Esophagus (tissue), 2 donors: ENCODE measurements around the gene GAL3ST2. TPM values are rescaled to one million over a fixed set of nuclear protein-coding genes. Genes with fewer than 3 reads are reported as not detected.

ENCODE experiments used
- H3K27ac ChIP-seq, 2 donors: one replicate each; pipeline ENCODE4 v1.5.1; 2013; ENCODE audit warnings: low read depth in 2 of 2, mild to moderate bottlenecking in 2 of 2, inconsistent platforms in 1 of 2, low read length in 1 of 2, moderate library complexity in 1 of 2
- H3K27me3 ChIP-seq, 2 donors: one replicate each; pipeline ENCODE4 v1.6.1; 2013; ENCODE audit warnings: low read length in 2 of 2, control low read depth in 1 of 2, mild to moderate bottlenecking in 1 of 2; ENCODE audit not compliant: insufficient read depth in 2 of 2, control insufficient read depth in 1 of 2
- H3K36me3 ChIP-seq, 2 donors: one replicate each; pipeline ENCODE4 v1.6.1; 2013; ENCODE audit warnings: low read length in 1 of 2; ENCODE audit not compliant: control insufficient read depth in 2 of 2, insufficient read depth in 2 of 2
- H3K4me1 ChIP-seq, 2 donors: one replicate each; pipeline ENCODE4 v1.6.1; 2013; ENCODE audit warnings: low read length in 1 of 2; ENCODE audit not compliant: control insufficient read depth in 2 of 2, insufficient read depth in 2 of 2
- H3K4me3 ChIP-seq, 2 donors: one replicate each; pipeline ENCODE4 v1.5.1; 2013; ENCODE audit warnings: low read length in 2 of 2, mild to moderate bottlenecking in 2 of 2, low read depth in 1 of 2, moderate library complexity in 1 of 2
- H3K9me3 ChIP-seq, 2 donors: one replicate each; pipeline ENCODE4 v1.6.1; 2013; ENCODE audit warnings: mild to moderate bottlenecking in 2 of 2, low read depth in 1 of 2, low read length in 1 of 2, moderate library complexity in 1 of 2; ENCODE audit not compliant: control insufficient read depth in 2 of 2, insufficient read depth in 1 of 2
- WGBS, 2 donors: extraction: QIAGEN DNeasy Blood & Tissue Kit; methylation state at CpG; one replicate each; pipeline ENCODE4 v1.1.7; 2013; 5-methylcytosine and 5-hydroxymethylcytosine counted together
- polyA plus RNA-seq, 2 donors: library from polyadenylated mRNA; stranded (reverse); fragments of 200-250 nt; gene quantifications; one replicate each; pipeline ENCODE4 v1.2.3, GENCODE V29; 2013
- donor health status: healthy with polysubstance abuse.
- donor health status: Bipolar disorder and iron deficiency.

Gene GAL3ST2
- polyA plus RNA-seq, 2 donors, result 0.02 to 0.10 TPM

DNA sequence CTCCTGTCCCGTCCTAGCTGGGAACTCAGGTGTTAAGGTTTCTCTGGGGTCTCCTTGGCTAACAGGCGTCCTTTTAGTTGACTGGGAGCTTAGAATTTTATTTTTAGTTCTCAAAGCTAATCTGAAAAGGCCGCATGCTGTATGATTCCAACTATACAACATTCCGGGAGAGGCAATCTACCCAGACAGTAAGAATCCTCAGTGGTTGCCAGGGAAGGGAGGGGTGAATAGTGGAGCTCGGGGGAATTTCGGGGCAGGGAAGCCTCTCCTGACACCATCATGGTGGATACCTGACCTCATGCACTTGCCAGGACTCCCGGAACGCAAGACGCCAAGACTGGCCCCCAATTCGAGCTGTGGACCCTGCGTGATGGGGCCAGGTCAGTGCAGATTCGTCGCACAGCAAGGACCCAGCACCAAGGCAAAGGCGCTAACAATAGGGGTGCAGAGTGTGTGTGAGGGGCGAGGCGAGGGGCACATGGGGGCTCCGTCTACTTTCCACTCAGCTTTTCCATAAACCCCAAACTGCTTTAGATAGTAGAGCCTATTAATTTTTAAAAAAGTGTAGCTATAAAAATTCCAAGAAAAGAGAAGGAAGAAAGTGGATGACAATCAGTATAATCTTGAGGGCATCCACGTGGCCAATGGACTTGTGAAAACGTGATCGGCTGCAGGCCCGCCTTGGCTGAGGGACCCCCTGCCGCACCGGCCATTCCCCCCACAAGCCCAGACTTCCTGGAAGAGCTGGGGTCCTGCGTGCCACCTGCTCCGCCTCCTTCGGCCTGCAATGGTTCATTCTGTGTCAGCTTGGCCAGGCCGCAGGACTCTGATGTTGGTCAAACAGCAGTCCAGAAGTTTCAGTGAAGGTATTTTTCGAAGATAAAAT lies 64.8 kb downstream of the GAL3ST2 start:
- peaks cover 0 to 6% of the 10 kb centered on the region in 2 donors for H3K4me1 ChIP-seq
- H3K27ac ChIP-seq, result no peak overlapping the region
- H3K27me3 ChIP-seq, result no peaks in the 10 kb centered on the region
- no peaks in the 10 kb centered on the region for H3K36me3 ChIP-seq
- no peak overlapping the region for H3K4me3 ChIP-seq
- 74% methylated on average over 28 of the region's 28 CpGs for WGBS, 2 donors
- H3K9me3 ChIP-seq, result no peaks in the 10 kb centered on the region

DNA sequence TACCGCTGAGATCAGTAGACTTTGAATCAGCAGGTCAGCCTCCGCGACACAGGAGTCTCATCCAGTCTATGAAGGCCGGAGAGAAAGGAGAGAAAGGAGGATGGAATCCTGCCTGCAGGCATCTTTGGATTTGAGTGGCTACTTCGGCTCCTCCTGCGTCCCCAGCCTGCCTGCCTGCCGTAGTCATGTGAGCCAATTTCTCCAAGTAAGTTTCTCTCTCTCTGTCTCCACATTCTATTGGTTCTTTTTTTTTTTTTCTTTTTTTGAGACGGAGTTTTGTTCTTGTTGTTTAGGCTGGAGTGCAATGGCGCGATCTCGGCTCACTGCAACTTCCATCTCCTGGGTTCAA lies 65.4 kb downstream of the GAL3ST2 start:
- H3K4me3 ChIP-seq, result no peak overlapping the region
- peaks cover 0 to 6% of the 10 kb centered on the region in 2 donors for H3K4me1 ChIP-seq
- H3K27me3 ChIP-seq, result no peaks in the 10 kb centered on the region
- no peaks in the 10 kb centered on the region for H3K9me3 ChIP-seq
- no peak overlapping the region for H3K27ac ChIP-seq
- WGBS, 2 donors, result 72 to 81% methylated on average over 11 of the region's 11 CpGs
- no peaks in the 10 kb centered on the region for H3K36me3 ChIP-seq

DNA sequence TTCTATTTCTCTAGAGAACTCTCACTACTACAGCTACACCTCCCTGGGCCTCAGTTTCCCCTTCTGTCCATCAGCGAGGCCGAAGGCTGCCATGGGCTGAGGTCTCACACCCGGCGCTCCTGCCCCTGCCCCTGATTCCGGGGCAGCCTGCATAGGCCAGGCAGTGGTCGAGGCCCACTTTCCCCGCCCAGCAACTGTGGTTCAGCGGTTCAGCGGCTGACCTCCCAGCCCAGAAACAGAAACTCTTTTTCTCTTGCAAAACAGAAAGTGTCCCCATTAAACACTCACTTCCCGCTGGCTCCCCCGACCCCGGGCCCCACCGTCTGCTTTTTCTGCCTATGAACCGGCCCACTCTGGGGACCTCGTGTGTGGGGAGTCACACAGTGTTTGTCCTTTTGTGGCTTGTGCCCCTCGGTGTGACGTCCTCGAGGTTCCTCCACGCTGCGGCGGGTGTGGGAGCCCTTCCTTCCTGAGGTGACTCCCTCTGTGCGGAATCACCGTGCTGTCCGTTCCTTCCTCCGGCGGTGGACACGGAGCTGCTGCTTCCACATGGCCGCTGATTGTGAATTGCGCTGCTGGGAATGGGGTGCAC lies 66.1 kb downstream of the GAL3ST2 start:
- Histone ChIP-seq H3K27ac (peak overlapping the region in 1 of 2 donors; percentile 23), H3K9me3 (no peaks in the 10 kb centered on the region), H3K4me1 (peaks cover 0 to 6% of the 10 kb centered on the region in 2 donors), H3K4me3 (no peak overlapping the region), H3K27me3 (no peaks in the 10 kb centered on the region), H3K36me3 (no peaks in the 10 kb centered on the region)
- 49 to 53% methylated on average over 29 of the region's 29 CpGs for WGBS, 2 donors

DNA sequence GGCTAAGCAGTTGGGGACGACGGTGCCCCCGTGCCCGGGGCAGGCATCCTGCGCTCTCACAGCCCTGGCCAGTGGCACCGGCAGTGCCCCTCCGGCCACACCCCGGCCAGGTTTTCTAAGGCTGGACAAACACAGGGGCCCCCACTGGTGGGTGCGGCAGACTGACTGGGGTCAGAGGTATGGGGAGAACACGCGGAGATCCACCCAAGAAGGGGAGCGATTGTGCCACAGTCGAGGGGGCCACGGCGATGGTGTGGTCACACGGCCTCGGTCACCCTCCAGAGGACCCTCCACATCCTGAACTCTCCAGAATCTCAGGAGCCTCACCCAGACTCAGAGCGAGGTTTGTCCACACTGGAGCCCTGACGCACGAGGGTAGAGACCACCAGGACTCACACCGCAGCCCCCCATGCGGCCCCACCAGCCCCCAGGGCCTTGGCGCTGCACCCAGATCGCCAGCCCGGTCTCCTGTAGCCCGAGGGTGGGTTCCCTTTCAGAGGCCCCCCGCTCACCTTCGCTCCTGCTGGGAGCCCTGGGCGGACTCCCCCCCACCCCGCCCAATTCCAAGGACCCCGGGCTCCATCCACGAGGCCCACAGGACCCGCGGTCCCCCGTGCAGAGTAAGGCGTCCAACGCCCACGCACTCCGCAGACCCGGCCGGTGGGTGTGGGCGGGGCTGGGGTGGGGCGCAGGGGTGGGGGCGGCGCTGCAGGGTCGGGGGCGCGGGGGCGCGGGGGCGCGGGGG lies 66.9 kb downstream of the GAL3ST2 start:
- Histone ChIP-seq H3K9me3 (no peaks in the 10 kb centered on the region), H3K36me3 (no peaks in the 10 kb centered on the region), H3K4me3 (peak overlapping the region in 1 of 2 donors; percentile 28), H3K27me3 (no peaks in the 10 kb centered on the region), H3K27ac (peak overlapping the region in 1 of 2 donors; percentile 23), H3K4me1 (peaks cover 0 to 6% of the 10 kb centered on the region in 2 donors)
- 40 to 54% methylated on average over 32 to 52 of the region's 52 CpGs for WGBS, 2 donors

DNA sequence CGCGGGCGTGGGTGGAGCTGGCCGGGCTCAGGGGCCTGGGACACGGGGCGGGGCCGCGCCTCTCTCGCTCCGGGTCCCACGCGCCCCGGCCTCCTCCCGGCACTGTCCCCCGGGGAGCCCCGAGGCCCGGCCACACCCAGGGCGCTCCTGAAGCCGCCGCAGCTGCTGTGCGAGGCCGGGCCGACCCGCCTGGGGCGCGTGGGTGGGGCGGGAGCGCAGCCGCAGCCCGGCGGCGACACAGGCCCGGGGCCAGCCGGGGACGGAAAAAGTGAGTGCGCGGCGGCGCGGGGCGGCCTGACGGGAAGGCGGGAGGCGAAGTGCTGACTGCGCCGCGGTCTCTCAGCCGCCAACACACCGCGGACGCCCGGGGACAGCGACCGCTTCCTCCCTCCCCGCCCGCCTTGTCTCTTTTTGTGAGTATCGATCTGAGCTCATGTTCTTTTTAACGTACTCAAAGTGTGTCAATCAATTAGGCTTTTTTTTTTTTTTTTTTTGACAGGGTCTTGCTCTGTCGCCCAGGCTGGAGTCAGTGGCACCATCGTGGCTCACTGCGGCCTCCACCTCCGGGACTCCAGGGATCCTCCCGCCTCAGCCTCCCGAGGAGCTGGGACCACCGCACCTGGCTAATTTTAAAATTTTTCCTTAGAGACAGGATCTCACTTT lies 67.6 kb downstream of the GAL3ST2 start:
- 4 to 7% methylated on average over 39 to 65 of the region's 65 CpGs for WGBS, 2 donors
- Histone ChIP-seq H3K4me3 (peak overlapping the region; percentile 28 to 44), H3K36me3 (no peaks in the 10 kb centered on the region), H3K27me3 (no peaks in the 10 kb centered on the region), H3K4me1 (peaks cover 0 to 6% of the 10 kb centered on the region in 2 donors), H3K27ac (peak overlapping the region in 1 of 2 donors; percentile 36), H3K9me3 (no peaks in the 10 kb centered on the region)

DNA sequence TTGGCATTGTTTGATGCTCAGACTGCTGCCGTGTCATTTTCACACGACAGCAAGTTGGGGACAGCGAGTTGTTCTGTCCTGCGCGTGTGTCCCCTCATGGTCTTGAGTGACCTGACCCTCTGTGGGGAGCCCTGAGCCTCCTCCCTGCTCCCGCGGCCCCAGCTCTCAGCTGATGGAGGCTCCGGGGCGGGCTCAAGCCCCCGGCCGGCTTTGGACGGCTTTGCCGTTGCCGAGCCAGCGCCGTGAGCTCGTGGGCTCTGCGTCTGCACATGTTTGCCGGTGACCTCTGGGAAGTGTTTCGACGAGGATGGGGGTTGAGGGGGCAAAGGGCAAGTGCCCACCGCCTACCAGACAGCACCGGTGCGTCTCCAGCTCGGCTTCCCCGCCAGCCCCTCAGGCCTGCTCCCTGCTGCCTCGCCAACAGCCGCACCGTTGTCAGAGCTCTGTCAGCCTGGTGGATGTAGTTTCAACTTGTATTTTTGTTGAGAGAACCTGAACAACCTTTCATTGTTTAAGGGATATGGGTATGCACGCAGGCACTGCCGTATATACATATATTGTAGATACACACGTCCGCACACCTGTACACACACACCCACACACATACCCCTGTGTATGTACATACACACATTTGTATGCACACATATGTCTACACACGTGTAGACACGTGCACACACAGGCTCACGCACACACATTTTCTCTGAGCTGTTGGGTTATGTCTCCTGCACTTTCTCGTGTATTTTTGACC lies 68.4 kb downstream of the GAL3ST2 start:
- Histone ChIP-seq H3K27ac (no peak overlapping the region), H3K27me3 (no peaks in the 10 kb centered on the region), H3K4me1 (peaks cover 0 to 6% of the 10 kb centered on the region in 2 donors), H3K9me3 (no peaks in the 10 kb centered on the region), H3K4me3 (no peak overlapping the region), H3K36me3 (no peaks in the 10 kb centered on the region)
- 73 to 74% methylated on average over 36 to 37 of the region's 37 CpGs for WGBS, 2 donors

DNA sequence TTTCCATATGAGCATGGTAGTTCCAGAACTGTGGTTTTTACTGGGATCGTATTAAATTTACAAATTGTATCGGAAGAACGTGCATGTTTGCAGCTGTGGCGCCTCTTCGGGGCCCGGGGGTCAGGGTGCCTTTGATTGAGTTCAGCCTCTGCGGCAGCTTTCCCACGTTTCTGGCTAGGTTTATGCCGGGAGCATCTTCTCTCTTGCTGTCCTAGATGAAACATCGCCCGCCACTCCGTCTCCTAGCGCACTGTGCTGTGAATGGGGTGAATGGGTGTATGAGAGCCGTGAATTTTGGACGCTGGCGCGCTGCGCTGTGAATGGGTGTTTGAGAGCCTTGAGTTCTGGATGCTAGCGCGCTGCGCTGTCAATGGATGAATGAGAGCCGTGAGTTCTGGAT lies 69.8 kb downstream of the GAL3ST2 start:
- 85 to 89% methylated on average over 22 of the region's 22 CpGs for whole genome bisulfite sequencing, 2 donors
- Histone ChIP-seq H3K27me3 (no peaks in the 10 kb centered on the region), H3K27ac (no peak overlapping the region), H3K36me3 (no peaks in the 10 kb centered on the region), H3K4me3 (no peak overlapping the region), H3K9me3 (no peaks in the 10 kb centered on the region), H3K4me1 (peaks cover 0 to 6% of the 10 kb centered on the region in 2 donors)

DNA sequence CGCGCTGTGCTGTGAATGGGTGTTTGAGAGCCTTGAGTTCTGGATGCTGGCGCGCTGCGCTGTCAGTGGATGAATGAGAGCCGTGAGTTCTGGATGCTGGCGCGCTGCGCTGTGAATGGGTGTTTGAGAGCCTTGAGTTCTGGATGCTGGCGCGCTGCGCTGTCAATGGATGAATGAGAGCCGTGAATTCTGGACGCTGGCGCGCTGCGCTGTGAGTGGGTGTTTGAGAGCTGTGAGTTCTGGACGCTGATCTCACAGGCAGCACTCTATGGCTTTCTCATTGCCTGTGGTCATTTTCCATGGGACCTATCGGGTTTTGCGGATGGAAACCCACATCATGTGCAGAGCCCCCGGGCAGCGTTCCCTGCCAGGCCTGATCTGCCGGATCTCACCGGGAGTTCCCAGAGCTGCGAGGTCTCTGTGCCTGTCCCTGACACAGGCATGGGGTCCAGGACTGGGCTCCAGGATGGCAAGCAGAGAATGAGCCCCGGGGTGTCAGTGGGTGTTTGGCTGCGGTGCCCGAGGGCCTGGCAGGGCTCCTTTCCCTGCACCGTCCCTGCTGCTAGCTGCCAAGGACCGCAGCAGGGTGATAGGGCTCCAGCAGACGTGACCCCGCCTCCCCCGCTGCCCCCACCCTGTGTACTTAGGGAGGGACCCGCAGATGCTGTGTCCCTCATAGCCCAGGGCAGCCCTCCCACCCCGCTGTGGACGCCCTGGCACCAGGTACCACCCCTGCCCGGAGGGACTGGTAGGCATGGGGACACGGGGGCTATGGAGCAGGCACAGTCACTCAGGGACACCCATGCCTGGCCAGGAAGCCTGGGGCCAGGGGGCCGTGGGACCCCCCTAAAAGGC lies 72.4 kb downstream of the GAL3ST2 start:
- Histone ChIP-seq H3K27me3 (no peaks in the 10 kb centered on the region), H3K4me1 (peaks cover 0 to 6% of the 10 kb centered on the region in 2 donors), H3K9me3 (no peaks in the 10 kb centered on the region), H3K4me3 (no peak overlapping the region), H3K36me3 (no peaks in the 10 kb centered on the region), H3K27ac (no peak overlapping the region)
- WGBS, 2 donors, result 81 to 84% methylated on average over 39 of the region's 39 CpGs
